GM10266 (cell line): ENCODE data around the gene ICE1.
"Not testable (repeated sequence)": the region's sequence is repeated elsewhere in the genome, so short reads cannot be mapped to it uniquely, and the experiment has no call there.

Experiments
- DNase-seq: peaks from one replicate; pipeline ENCODE4 v3.0.0; 2012; ENCODE audit errors: extremely low spot score
- CTCF ChIP-seq: IDR thresholded peaks from 2 replicates; pipeline ENCODE4 v1.5.1; 2012; ENCODE audit warnings: mild to moderate bottlenecking, low read depth; ENCODE audit not compliant: control insufficient read depth, insufficient read depth; ENCODE audit errors: missing control alignments

ICE1 gene

GRCh38 chr5:5387192-5387591 lies 35.3 kb upstream of the ICE1 start:
- no peak for TF ChIP-seq CTCF
- DNase-seq: no peak

GRCh38 chr5:5387777-5388176 lies 34.7 kb upstream of the ICE1 start:
- no peak for TF ChIP-seq CTCF
- DNase-seq: no peak

GRCh38 chr5:5390121-5390869 lies 32.2 kb upstream of the ICE1 start:
- not testable (repeated sequence) for DNase-seq

- DNase-seq: not testable (repeated sequence)
These were observed 30.0 kb upstream of the ICE1 start for GRCh38 chr5:5392504-5392903.

- not testable (repeated sequence) for DNase-seq
- peak; percentile 25 for TF ChIP-seq CTCF
These were observed 28.0 kb upstream of the ICE1 start for GRCh38 chr5:5394384-5394986.

GRCh38 chr5:5395093-5395492 lies 27.4 kb upstream of the ICE1 start:
- not testable (repeated sequence) for DNase-seq

- DNase-seq: no peak
- TF ChIP-seq CTCF: no peak
These were observed 24.4 kb upstream of the ICE1 start for GRCh38 chr5:5398071-5398470.

- no peak for DNase-seq
- no peak for TF ChIP-seq CTCF
These were observed 21.4 kb upstream of the ICE1 start for GRCh38 chr5:5401095-5401494.

- DNase-seq: no peak
- TF ChIP-seq CTCF: no peak
These were observed 18.7 kb upstream of the ICE1 start for GRCh38 chr5:5403741-5404140.
